OCI-LY7 (cell line): ENCODE data around the gene GPSM1.

Experiments used
- CTCF ChIP-seq: fragments of 200-600 bp; sonication (generic); conservative IDR thresholded peaks from 2 replicates; pipeline ENCODE4 v1.5.1; 2014; ENCODE audit warnings: mild to moderate bottlenecking, antibody characterized with exemption, low read length, moderate library complexity, mixed read lengths
- EZH2phosphoT487 ChIP-seq: fragments of 200-600 bp; sonication (generic); IDR thresholded peaks from 2 replicates; pipeline ENCODE4 v1.6.1; 2018; ENCODE audit warnings: low read depth, borderline replicate concordance, mild to moderate bottlenecking, mixed run types, antibody characterized with exemption, low read length, moderate library complexity, mixed read lengths

- no peak for TF ChIP-seq CTCF
- TF ChIP-seq EZH2phosphoT487: no peak
These were observed 12.4 kb upstream of the GPSM1 start for GRCh38 chr9:136314944-136315343.
